HG02943 (cell line): ENCODE results near the gene SH2B3.

Source experiments
- ATAC-seq: cut with Tn5 transposase; IDR thresholded peaks from one replicate; pipeline ENCODE4 v1.9.1; 2021; ENCODE audit warnings: mild to moderate bottlenecking, low read depth, moderate library complexity; ENCODE audit not compliant: unreplicated experiment

SH2B3 gene

GRCh38 chr12:111426344-111427185 is 20.8 kb downstream of the SH2B3 start:
- ATAC-seq: no peak

GRCh38 chr12:111427417-111428074 is 21.8 kb downstream of the SH2B3 start:
- ATAC-seq: no peak

GRCh38 chr12:111428081-111428727 is 22.5 kb downstream of the SH2B3 start:
- no peak for ATAC-seq

- ATAC-seq: no peak
Measured at GRCh38 chr12:111428728-111429175, 23.0 kb downstream of the SH2B3 start.

GRCh38 chr12:111429828-111430432 is 24.2 kb downstream of the SH2B3 start:
- no peak for ATAC-seq

GRCh38 chr12:111430433-111431353 is 25.0 kb downstream of the SH2B3 start:
- ATAC-seq: no peak

GRCh38 chr12:111431772-111432171 is 26.0 kb downstream of the SH2B3 start:
- no peak for ATAC-seq

- no peak for ATAC-seq
Measured at GRCh38 chr12:111434049-111434448, 28.3 kb downstream of the SH2B3 start.

GRCh38 chr12:111434680-111435338 is 29.1 kb downstream of the SH2B3 start:
- ATAC-seq: peak; percentile 57

- ATAC-seq: no peak
Measured at GRCh38 chr12:111435661-111436201, 30.0 kb downstream of the SH2B3 start.

GRCh38 chr12:111436266-111436665 is 30.5 kb downstream of the SH2B3 start:
- no peak for ATAC-seq

GRCh38 chr12:111436811-111437210 is 31.1 kb downstream of the SH2B3 start:
- ATAC-seq: no peak

GRCh38 chr12:111437816-111438454 is 32.2 kb downstream of the SH2B3 start:
- no peak for ATAC-seq

GRCh38 chr12:111438481-111438880 is 32.8 kb downstream of the SH2B3 start:
- ATAC-seq: no peak

- ATAC-seq: no peak
Measured at GRCh38 chr12:111439657-111440151, 34.0 kb downstream of the SH2B3 start.

GRCh38 chr12:111440152-111440551 is 34.4 kb downstream of the SH2B3 start:
- no peak for ATAC-seq

GRCh38 chr12:111440631-111441030 is 34.9 kb downstream of the SH2B3 start:
- no peak for ATAC-seq
